Kidney (tissue), 14 donors: ENCODE data around the gene RHEX. TPM values are rescaled to one million over a fixed set of nuclear protein-coding genes. Genes with fewer than 3 reads are reported as not detected.

Experiments
- DNase-seq, 5 donors: peaks; one replicate each; pipeline ENCODE4 v3.0.0-alpha.2; 2013 to 2020
- FAIRE-seq: peaks from 2 replicates; lab custom pipeline; 2012; peaks lifted over from hg19 to GRCh38; lab: Jason Lieb, UNC
- H3K27ac ChIP-seq, 2 donors: one replicate each; pipeline ENCODE4 v1.7.0; 2013; ENCODE audit warnings: low read depth in 2 of 2, low read length in 2 of 2, inconsistent platforms in 1 of 2
- H3K27me3 ChIP-seq: one replicate; pipeline ENCODE4 v1.7.1; 2013; ENCODE audit warnings: low read length, inconsistent platforms; ENCODE audit not compliant: control insufficient read depth, insufficient read depth
- H3K36me3 ChIP-seq, 3 donors: one replicate each; pipeline versions ENCODE4 v1.7.0 to v1.7.1; 2013; ENCODE audit warnings: low read length in 3 of 3, control low read depth in 1 of 3, inconsistent platforms in 1 of 3; ENCODE audit not compliant: insufficient read depth in 3 of 3, control insufficient read depth in 2 of 3
- H3K4me1 ChIP-seq, 3 donors: one replicate each; pipeline versions ENCODE4 v1.7.0 to v1.7.1; 2013; ENCODE audit warnings: low read length in 3 of 3, inconsistent platforms in 1 of 3, low read depth in 1 of 3; ENCODE audit not compliant: control insufficient read depth in 2 of 3, insufficient read depth in 2 of 3
- H3K4me3 ChIP-seq, 3 donors: one replicate each; pipeline versions ENCODE4 v1.7.0 to v1.8.1; 2013; ENCODE audit warnings: low read length in 3 of 3, control low read depth in 1 of 3, inconsistent platforms in 1 of 3
- H3K9ac ChIP-seq, 3 donors: one replicate each; pipeline versions ENCODE4 v1.7.0 to v1.7.1; 2013; ENCODE audit warnings: low read length in 3 of 3, control low read depth in 1 of 3, inconsistent platforms in 1 of 3
- H3K9me3 ChIP-seq, 3 donors: one replicate each; pipeline versions ENCODE4 v1.7.0 to v1.7.1; 2013; ENCODE audit warnings: low read length in 3 of 3, control low read depth in 1 of 3, inconsistent platforms in 1 of 3; ENCODE audit not compliant: control insufficient read depth in 2 of 3, insufficient read depth in 1 of 3
- CTCF ChIP-seq: IDR thresholded peaks from 3 replicates; pipeline ENCODE4 v1.5.1; 2012; ENCODE audit warnings: mild to moderate bottlenecking, moderate library complexity, borderline replicate concordance; ENCODE audit not compliant: insufficient read depth; ENCODE audit errors: extremely low read depth
- intact Hi-C: fragments of 100-400 bp; cut with DNase I; formaldehyde crosslinking; loops from one replicate; pipeline ENCODE4 v1.11.1; 2022
- polyA plus RNA-seq: library from polyadenylated mRNA; stranded (reverse); fragments of 350-450 nt; fragmentation: Illumina TruSeq; extraction: RNeasy Lipid Tissue Mini Kit (QIAGEN cat#74804); gene quantifications from one replicate; pipeline ENCODE4 v1.2.3, GENCODE V29; 2014; ENCODE audit warnings: low read depth, low replicate concordance; ENCODE audit not compliant: insufficient read depth
- total RNA-seq: library from RNA; stranded (reverse); fragmentation: NEBNext Ultra II Directional; extraction: Animal tissue kit (Norgen Biotek cat#: 25700); gene quantifications from one replicate; pipeline ENCODE4 v1.2.1, GENCODE V29; 2021
- donor health status: control.
- donor health status: control.
- donor health status: control.
- donor health status: control.
- donor health status: control.
- donor health status: DM: yes; HTN: yes; CAD: no.
- donor health status: Normal renal cell carcinoma (clear cell type).

RHEX gene
- total and polyA plus RNA-seq, 2 donors from 2014 or later, result 10.2 to 39.5 TPM

- no peak for FAIRE-seq
- intact Hi-C loops, result loop anchor here (10.0 kb wide), 1 partner anchor 187 kb away; no protein-coding TSS in a partner anchor
- no peak overlapping the region for H3K27ac ChIP-seq
- peaks cover 0 to 7% (median 7%) of the 10 kb centered on the region in 3 donors for H3K4me1 ChIP-seq
- no peaks in the 10 kb centered on the region for H3K9me3 ChIP-seq
- no peaks in the 10 kb centered on the region for H3K36me3 ChIP-seq
- no peak overlapping the region for H3K9ac ChIP-seq
- H3K4me3 ChIP-seq, result no peak overlapping the region
- TF ChIP-seq CTCF, result no peak
- DNase-seq, result no peak
- no peaks in the 10 kb centered on the region for H3K27me3 ChIP-seq
These were observed 58.4 kb downstream of the RHEX start for GRCh38 chr1:206111271-206111927.

GRCh38 chr1:206112600-206113301 is 59.8 kb downstream of the RHEX start:
- H3K27me3 ChIP-seq, result no peaks in the 10 kb centered on the region
- no peaks in the 10 kb centered on the region for H3K36me3 ChIP-seq
- intact Hi-C loops, result loop anchor here (10.0 kb wide), 1 partner anchor 188 kb away; no protein-coding TSS in a partner anchor
- TF ChIP-seq CTCF, result no peak
- peaks cover 0 to 10% (median 7%) of the 10 kb centered on the region in 3 donors for H3K4me1 ChIP-seq
- no peaks in the 10 kb centered on the region for H3K9me3 ChIP-seq
- FAIRE-seq (no peak), DNase-seq (peak in 3 of 5 donors; percentile 19 to 85 (median 22))
- peak overlapping the region in 1 of 3 donors; percentile 13 for H3K4me3 ChIP-seq
- peak overlapping the region in 1 of 3 donors; percentile 28 for H3K9ac ChIP-seq
- no peak overlapping the region for H3K27ac ChIP-seq

- peaks cover 0 to 11% (median 7%) of the 10 kb centered on the region in 3 donors for H3K4me1 ChIP-seq
- no peaks in the 10 kb centered on the region for H3K27me3 ChIP-seq
- H3K27ac ChIP-seq, result no peak overlapping the region
- H3K9me3 ChIP-seq, result no peaks in the 10 kb centered on the region
- H3K4me3 ChIP-seq, result no peak overlapping the region
- H3K9ac ChIP-seq, result no peak overlapping the region
- DNase-seq (peak in 2 of 5 donors; percentile 51 to 53), FAIRE-seq (no peak)
- no peak for TF ChIP-seq CTCF
- H3K36me3 ChIP-seq, result no peaks in the 10 kb centered on the region
- intact Hi-C loops, result loop anchor here (10.0 kb wide), 1 partner anchor 190 kb away; no protein-coding TSS in a partner anchor
These were observed 62.0 kb downstream of the RHEX start for GRCh38 chr1:206114692-206115640.
